NB4 (cell line): ENCODE results near the gene DPYSL5.

Experiments
- DNase-seq: peaks from one replicate; pipeline ENCODE4 v3.0.0; 2010; ENCODE audit warnings: low read depth
- H3K4me3 ChIP-seq: one replicate; pipeline ENCODE4 v1.5.1; 2011; ENCODE audit warnings: mild to moderate bottlenecking, low read depth, low read length, moderate library complexity
- MYC ChIP-seq: IDR thresholded peaks from 2 replicates; pipeline ENCODE4 v1.6.1; 2011; ENCODE audit warnings: low read depth, low read length
- POLR2A ChIP-seq: IDR thresholded peaks from 2 replicates; pipeline ENCODE4 v1.6.1; 2011; ENCODE audit warnings: mild to moderate bottlenecking; ENCODE audit not compliant: insufficient read length; ENCODE audit errors: extremely low read depth
- TF ChIP-seq, protein P1 (sequence below): IDR thresholded peaks from one replicate; pipeline ENCODE4 v1.5.1; 2012; ENCODE audit warnings: low read depth, low read length
- TF ChIP-seq, protein P2 (sequence below): IDR thresholded peaks from 2 replicates; pipeline ENCODE4 v1.6.1; 2011; ENCODE audit warnings: low read depth, low read length

Gene DPYSL5

DNA sequence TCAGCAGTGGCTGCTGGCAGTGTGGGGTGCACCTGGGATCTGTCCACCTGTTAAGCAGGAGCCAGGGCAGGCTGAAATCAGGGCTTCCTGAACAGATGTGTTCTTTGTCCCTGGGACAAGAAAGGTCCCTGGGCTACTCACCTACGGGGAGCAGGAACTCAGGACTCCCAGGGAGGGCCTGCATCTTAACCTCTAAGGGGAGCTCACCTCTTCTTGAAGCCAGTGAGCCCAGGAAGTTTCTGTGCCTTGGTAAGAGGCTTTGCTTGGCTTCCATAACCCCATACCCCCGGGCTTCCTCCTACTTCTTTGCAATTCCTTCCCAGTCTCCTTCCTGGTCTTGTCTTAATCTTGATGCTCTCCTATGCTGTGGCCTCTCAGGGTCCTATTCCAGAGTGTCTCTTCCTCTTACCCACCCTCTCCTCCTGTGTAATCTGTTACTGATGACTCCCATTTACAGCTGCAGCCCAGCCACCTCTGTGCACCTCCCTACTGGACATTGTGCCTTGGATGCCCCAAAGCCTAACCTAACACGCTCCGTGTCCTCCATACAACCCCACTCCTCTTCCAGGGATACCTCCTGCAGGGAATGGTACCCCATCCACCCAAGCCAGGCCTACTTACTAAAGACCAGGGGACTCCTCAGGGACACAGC, 66.9 kb downstream of the DPYSL5 start:
- no peak overlapping the region for H3K4me3 ChIP-seq
- TF ChIP-seq POLR2A (no peak), MYC (no peak)
- TF ChIP-seq, protein P1, sequence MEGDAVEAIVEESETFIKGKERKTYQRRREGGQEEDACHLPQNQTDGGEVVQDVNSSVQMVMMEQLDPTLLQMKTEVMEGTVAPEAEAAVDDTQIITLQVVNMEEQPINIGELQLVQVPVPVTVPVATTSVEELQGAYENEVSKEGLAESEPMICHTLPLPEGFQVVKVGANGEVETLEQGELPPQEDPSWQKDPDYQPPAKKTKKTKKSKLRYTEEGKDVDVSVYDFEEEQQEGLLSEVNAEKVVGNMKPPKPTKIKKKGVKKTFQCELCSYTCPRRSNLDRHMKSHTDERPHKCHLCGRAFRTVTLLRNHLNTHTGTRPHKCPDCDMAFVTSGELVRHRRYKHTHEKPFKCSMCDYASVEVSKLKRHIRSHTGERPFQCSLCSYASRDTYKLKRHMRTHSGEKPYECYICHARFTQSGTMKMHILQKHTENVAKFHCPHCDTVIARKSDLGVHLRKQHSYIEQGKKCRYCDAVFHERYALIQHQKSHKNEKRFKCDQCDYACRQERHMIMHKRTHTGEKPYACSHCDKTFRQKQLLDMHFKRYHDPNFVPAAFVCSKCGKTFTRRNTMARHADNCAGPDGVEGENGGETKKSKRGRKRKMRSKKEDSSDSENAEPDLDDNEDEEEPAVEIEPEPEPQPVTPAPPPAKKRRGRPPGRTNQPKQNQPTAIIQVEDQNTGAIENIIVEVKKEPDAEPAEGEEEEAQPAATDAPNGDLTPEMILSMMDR, result no peak
- TF ChIP-seq, protein P2, sequence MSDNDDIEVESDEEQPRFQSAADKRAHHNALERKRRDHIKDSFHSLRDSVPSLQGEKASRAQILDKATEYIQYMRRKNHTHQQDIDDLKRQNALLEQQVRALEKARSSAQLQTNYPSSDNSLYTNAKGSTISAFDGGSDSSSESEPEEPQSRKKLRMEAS, result no peak
- DNase-seq, result no peak

DNA sequence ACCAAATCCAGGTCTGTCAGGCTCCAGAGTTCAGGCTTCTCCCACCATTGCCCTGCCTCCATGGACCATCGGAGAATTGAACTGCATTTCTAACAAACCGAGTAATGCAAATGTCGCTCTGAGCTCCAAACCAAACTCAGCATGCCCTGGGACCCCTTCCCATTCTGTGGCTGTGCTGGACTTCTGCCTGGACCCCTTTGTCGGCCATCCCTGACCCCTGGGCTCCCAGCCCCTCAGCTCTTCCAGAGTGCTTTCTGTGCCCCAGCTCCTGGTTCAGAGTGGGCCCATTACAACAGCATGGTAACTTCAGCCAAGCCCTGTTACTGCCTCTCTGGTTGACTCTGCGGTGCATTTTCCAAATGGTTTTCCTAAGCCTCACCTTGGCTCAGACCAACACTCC, 67.4 kb downstream of the DPYSL5 start:
- no peak overlapping the region for H3K4me3 ChIP-seq
- TF ChIP-seq, protein P2, result no peak
- TF ChIP-seq, protein P1, result no peak
- TF ChIP-seq MYC (no peak), POLR2A (no peak)
- DNase-seq, result no peak

DNA sequence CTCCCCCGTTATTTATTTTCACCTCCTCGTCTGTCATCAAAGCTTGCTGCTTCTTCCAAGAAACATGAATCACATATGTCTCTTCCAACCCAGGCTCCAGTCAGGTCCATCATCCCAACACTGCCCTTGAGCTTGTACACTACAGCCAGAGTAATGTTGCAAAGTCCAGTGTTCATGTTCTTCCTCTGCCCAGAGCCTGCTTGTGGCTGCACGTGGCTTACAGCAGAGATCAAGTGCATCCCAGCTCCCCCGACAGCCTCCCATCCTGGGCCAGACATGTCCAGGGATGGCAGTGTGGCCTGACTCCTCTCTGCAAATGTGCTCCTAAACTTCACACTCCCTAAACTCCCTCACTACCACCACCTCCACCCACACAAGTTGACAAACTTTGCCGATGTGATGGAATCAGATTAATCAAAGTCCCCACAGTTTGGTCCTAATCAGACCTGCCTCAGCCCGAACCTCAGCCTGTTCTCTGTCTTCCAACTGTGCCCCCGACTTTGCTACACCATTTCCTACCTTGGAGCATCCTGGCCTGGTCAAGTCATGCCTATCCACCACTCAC, 68.3 kb downstream of the DPYSL5 start:
- TF ChIP-seq POLR2A (no peak), MYC (no peak)
- TF ChIP-seq, protein P2, result no peak
- TF ChIP-seq, protein P1, result no peak
- DNase-seq, result no peak
- no peak overlapping the region for H3K4me3 ChIP-seq

DNA sequence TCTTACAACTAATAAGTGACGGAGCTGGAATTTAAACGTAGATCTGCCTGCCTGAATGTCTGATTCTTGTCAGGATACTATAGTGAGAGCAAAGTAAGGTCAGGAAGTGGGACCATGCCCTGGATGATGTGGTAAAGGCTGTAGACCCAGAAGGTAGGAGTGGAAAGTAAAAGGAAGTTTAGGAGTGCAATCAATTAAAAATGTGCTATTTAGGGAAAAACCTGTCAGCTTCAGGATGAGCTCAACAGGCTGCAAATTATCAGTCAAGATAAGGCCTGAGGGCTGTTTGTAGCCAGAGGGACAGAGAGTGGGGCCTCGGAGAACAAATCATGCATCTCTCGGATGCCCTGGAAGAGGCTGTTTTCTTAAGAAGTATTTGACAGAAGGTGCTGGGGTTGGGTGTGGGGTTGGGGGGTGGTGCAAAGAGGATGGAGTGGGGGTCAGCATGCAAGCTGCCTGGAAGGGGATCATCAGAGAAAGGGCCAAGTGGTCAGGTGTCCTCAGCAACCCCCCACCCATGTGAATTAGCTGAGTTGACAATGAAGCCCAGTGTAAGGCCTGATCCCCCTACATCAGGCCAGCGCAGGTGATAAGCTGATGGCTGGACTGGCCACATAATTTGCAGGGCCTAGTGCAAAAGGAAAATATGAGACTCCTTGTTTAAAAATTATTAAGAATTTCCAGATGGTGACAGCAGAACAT, 69.4 kb downstream of the DPYSL5 start:
- TF ChIP-seq, protein P1, result no peak
- TF ChIP-seq, protein P2, result no peak
- no peak for TF ChIP-seq POLR2A
- no peak for TF ChIP-seq MYC
- H3K4me3 ChIP-seq, result no peak overlapping the region
- no peak for DNase-seq

DNA sequence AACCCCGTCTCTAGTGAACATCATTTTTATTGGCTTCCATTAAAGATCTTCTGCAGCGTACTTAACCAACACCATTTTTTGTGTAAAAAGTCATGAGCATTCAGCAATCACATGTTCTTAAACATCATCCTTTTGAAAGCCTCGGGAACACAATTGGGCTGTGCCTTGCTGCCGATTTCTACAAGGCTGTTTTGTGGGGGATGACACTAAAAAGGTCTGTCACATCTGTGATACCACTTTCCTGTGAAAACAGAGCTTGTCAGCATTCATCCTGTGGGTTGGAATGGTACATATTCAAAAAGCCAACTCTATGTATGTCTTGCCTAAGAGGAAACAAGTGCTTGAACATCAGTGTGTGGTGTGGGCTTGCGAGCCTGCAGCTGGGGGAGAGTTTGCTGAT, 73.4 kb downstream of the DPYSL5 start:
- TF ChIP-seq MYC, result no peak
- TF ChIP-seq, protein P2, result no peak
- no peak for TF ChIP-seq POLR2A
- TF ChIP-seq, protein P1, result no peak
- no peak for DNase-seq
- no peak overlapping the region for H3K4me3 ChIP-seq
